ENCODE data around the gene PF4V1.

- no peak for TF ChIP-seq POLR2A (IDR thresholded peaks at IDR 0.05)
- TF ChIP-seq CTCF (IDR thresholded peaks at IDR 0.05): no peak
Observed at GRCh38 chr4:73844345-73844744, 8.8 kb upstream of the PF4V1 start.

All from right lobe of liver (tissue), 4 donors.